Right renal pelvis (tissue), 4 donors: ENCODE results near the gene KCP. TPM values are rescaled to one million over a fixed set of nuclear protein-coding genes. Genes with fewer than 3 reads are reported as not detected.

ENCODE experiments used
- DNase-seq, 4 donors: peaks; one replicate each; pipeline ENCODE4 v3.0.0-alpha.2; 2013; ENCODE audit warnings: low read depth in 4 of 4, low spot score in 3 of 4, missing footprints in 1 of 4
- polyA plus RNA-seq, 4 donors: library from polyadenylated mRNA; unstranded; fragments of 120-200 nt; gene quantifications; one replicate each; pipeline ENCODE4 v1.2.1, GENCODE V29; 2013; ENCODE audit not compliant: insufficient read length in 4 of 4

Gene KCP
- polyA plus RNA-seq, 4 donors: 14.0 to 25.1 (median 20.7) TPM

- no peak for DNase-seq
These were observed 66.4 kb downstream of the KCP start for GRCh38 chr7:128843938-128844621.

GRCh38 chr7:128842674-128843641 lies 67.6 kb downstream of the KCP start:
- no peak for DNase-seq

GRCh38 chr7:128841921-128842673 lies 68.4 kb downstream of the KCP start:
- DNase-seq: no peak

- no peak for DNase-seq
These were observed 69.3 kb downstream of the KCP start for GRCh38 chr7:128841171-128841690.

- no peak for DNase-seq
These were observed 70.0 kb downstream of the KCP start for GRCh38 chr7:128840326-128841170.

GRCh38 chr7:128839751-128840177 lies 70.7 kb downstream of the KCP start:
- no peak for DNase-seq

GRCh38 chr7:128838981-128839731 lies 71.4 kb downstream of the KCP start:
- DNase-seq: no peak

GRCh38 chr7:128838109-128838779 lies 72.3 kb downstream of the KCP start:
- no peak for DNase-seq

GRCh38 chr7:128837521-128837921 lies 73.0 kb downstream of the KCP start:
- no peak for DNase-seq

- DNase-seq: no peak
These were observed 73.7 kb downstream of the KCP start for GRCh38 chr7:128836729-128837348.

GRCh38 chr7:128835790-128836641 lies 74.5 kb downstream of the KCP start:
- no peak for DNase-seq

- no peak for DNase-seq
These were observed 75.2 kb downstream of the KCP start for GRCh38 chr7:128835231-128835751.

GRCh38 chr7:128833946-128834325 lies 76.6 kb downstream of the KCP start:
- no peak for DNase-seq

GRCh38 chr7:128833148-128833945 lies 77.2 kb downstream of the KCP start:
- DNase-seq: peak in 1 of 4 donors; percentile 33

GRCh38 chr7:128832880-128833147 lies 77.7 kb downstream of the KCP start:
- DNase-seq: no peak
